Adrenal gland (tissue), 12 donors: Measurements from ENCODE around the gene ITPR3. TPM values are rescaled to one million over a fixed set of nuclear protein-coding genes. Genes with fewer than 3 reads are reported as not detected.

Experiments used
- DNase-seq, 7 donors: peaks; one replicate each; pipeline ENCODE4 v3.0.0-alpha.2; 2019 to 2020
- H3K27ac ChIP-seq, 5 donors: fragments of 200-600 bp; sonication (generic) in 4 of 5; 1 replicate in 3 of 5; 2 replicates in 2 of 5; pipeline versions ENCODE4 v1.5.1 to v1.8.0; 2016 to 2020; ENCODE audit warnings: mild to moderate bottlenecking in 1 of 5
- H3K27me3 ChIP-seq: fragments of 200-600 bp; 2 replicates; pipeline ENCODE4 v1.8.0; 2021
- H3K36me3 ChIP-seq, 2 donors: fragments of 200-600 bp; replicated peaks in 1 of 2; 1 replicate in 1 of 2; 2 replicates in 1 of 2; pipeline versions ENCODE4 v1.5.1 to v1.8.0; 2018 to 2022
- H3K4me1 ChIP-seq, 2 donors: fragments of 200-600 bp; replicated peaks in 1 of 2; 1 replicate in 1 of 2; 2 replicates in 1 of 2; pipeline versions ENCODE4 v1.5.1 to v1.8.0; 2018 to 2021
- H3K4me3 ChIP-seq, 4 donors: fragments of 200-600 bp; sonication (generic) in 3 of 4; one replicate each; pipeline ENCODE4 v1.5.1; 2016 to 2018
- H3K9me3 ChIP-seq, 3 donors: fragments of 200-600 bp; sonication (generic) in 1 of 3; replicated peaks in 1 of 3; 1 replicate in 2 of 3; 2 replicates in 1 of 3; pipeline versions ENCODE4 v1.5.1 to v1.8.0; 2016 to 2021
- CTCF ChIP-seq, 6 experiments: fragments of 450-650 bp in 4 of 6; fragments of 200-600 bp in 2 of 6; sonication (generic) in 1 of 6; IDR thresholded peaks; 1 replicate in 5 of 6; 2 replicates in 1 of 6; pipeline versions ENCODE4 v1.5.1 to v1.8.0; 2016 to 2021; ENCODE audit warnings: antibody characterized with exemption in 6 of 6, mild to moderate bottlenecking in 2 of 6, moderate library complexity in 1 of 6
- POLR2A ChIP-seq, 2 donors: fragments of 450-650 bp; IDR thresholded peaks; one replicate each; pipeline ENCODE4 v1.6.1; 2017; ENCODE audit warnings: antibody characterized with exemption in 2 of 2, mild to moderate bottlenecking in 2 of 2, moderate library complexity in 1 of 2
- WGBS, 4 donors: extraction: QIAGEN DNeasy Blood & Tissue Kit in 2 of 4; methylation state at CpG; one replicate each; pipeline versions ENCODE4 v1.1.5 to v1.1.7; 2013 to 2017; 5-methylcytosine and 5-hydroxymethylcytosine counted together
- intact Hi-C, 2 donors: fragments of 100-400 bp; cut with DNase I; formaldehyde crosslinking; loops; one replicate each; pipeline versions ENCODE4 v1.14.1 to v1.15.0; 2022 to 2023
- polyA plus RNA-seq, 3 donors: library from polyadenylated mRNA; stranded (reverse); fragments of 200-250 nt in 2 of 3; fragments of 350-450 nt in 1 of 3; fragmentation: Illumina TruSeq in 1 of 3; extraction: RNeasy Lipid Tissue Mini Kit (QIAGEN cat#74804) in 1 of 3; gene quantifications; one replicate each; pipeline ENCODE4 v1.2.3, GENCODE V29; 2013 to 2014
- total RNA-seq, 9 donors: library from RNA; depleted of rRNA in 4 of 9; stranded (reverse); fragments of >200 nt in 4 of 9; fragments of 120-200 nt in 1 of 9; fragmentation: NEBNext Ultra II Directional in 1 of 9; extraction: Animal tissue kit (Norgen Biotek cat#: 25700) in 1 of 9; gene quantifications; one replicate each; pipeline versions ENCODE4 v1.1.0 to v1.2.4, GENCODE V29; 2013 to 2023
- donor health status: healthy with polysubstance abuse.
- donor health status: Bipolar disorder and iron deficiency.
- donor health status: DM: yes; HTN: yes; CAD: no.
- donor health status: DM: no; HTN: no; CAD: no.
- donor health status: DM: no; HTN: no; CAD: no.
- donor health status: DM: yes; HTN: yes; CAD: no.

ITPR3 gene
- total and polyA plus RNA-seq, 12 donors, result 1.3 to 38.1 (median 23.9) TPM

- TF ChIP-seq CTCF (IDR thresholded peaks at IDR 0.05), result no peak
- 72 to 88% (median 83%) methylated on average over 2 to 5 of the region's 5 CpGs for WGBS, 4 donors
- DNase-seq, result no peak
These were observed 119.7 kb downstream of the ITPR3 start for GRCh38 chr6:33740794-33741193.

GRCh38 chr6:33742092-33742491 lies 121.0 kb downstream of the ITPR3 start:
- 30 to 62% (median 52%) methylated on average over 4 to 9 of the region's 9 CpGs for WGBS, 4 donors
- TF ChIP-seq POLR2A (IDR thresholded peaks at IDR 0.05) (no peak), CTCF (IDR thresholded peaks at IDR 0.05) (no peak)
- DNase-seq, result no peak
- H3K4me1 ChIP-seq, result peaks cover 0 to 9% of the 10 kb centered on the region in 2 donors
- peaks cover 20% of the 10 kb centered on the region for H3K27me3 ChIP-seq
- H3K4me3 ChIP-seq, result no peak overlapping the region
- intact Hi-C loops, result no loop called here
- H3K9me3 ChIP-seq, result no peaks in the 10 kb centered on the region
- no peaks in the 10 kb centered on the region for H3K36me3 ChIP-seq
- H3K27ac ChIP-seq, result no peak overlapping the region

More at GRCh38 chr6:33740794-33741193, 119.7 kb downstream of the ITPR3 start:
- no peak overlapping the region for H3K4me3 ChIP-seq
- peaks cover 20% of the 10 kb centered on the region for H3K27me3 ChIP-seq
- H3K27ac ChIP-seq, result no peak overlapping the region
- H3K9me3 ChIP-seq, result no peaks in the 10 kb centered on the region
- H3K4me1 ChIP-seq, result peaks cover 0 to 10% of the 10 kb centered on the region in 2 donors
- intact Hi-C loops, result no loop called here
- H3K36me3 ChIP-seq, result no peaks in the 10 kb centered on the region

GRCh38 chr6:33742837-33743236 lies 121.7 kb downstream of the ITPR3 start:
- 47 to 54% (median 52%) methylated on average over 7 of the region's 7 CpGs for WGBS, 4 donors
- no peaks in the 10 kb centered on the region for H3K9me3 ChIP-seq
- peaks cover 20% of the 10 kb centered on the region for H3K27me3 ChIP-seq
- TF ChIP-seq CTCF (IDR thresholded peaks at IDR 0.05) (no peak), POLR2A (IDR thresholded peaks at IDR 0.05) (no peak)
- no peaks in the 10 kb centered on the region for H3K36me3 ChIP-seq
- peaks cover 0 to 4% of the 10 kb centered on the region in 2 donors for H3K4me1 ChIP-seq
- no peak overlapping the region for H3K27ac ChIP-seq
- intact Hi-C loops, result no loop called here
- no peak for DNase-seq
- no peak overlapping the region for H3K4me3 ChIP-seq

GRCh38 chr6:33744001-33744848 lies 123.1 kb downstream of the ITPR3 start:
- no peak overlapping the region for H3K4me3 ChIP-seq
- intact Hi-C loops, result no loop called here
- DNase-seq, result peak; percentile 60 to 86 (median 72)
- H3K36me3 ChIP-seq, result no peaks in the 10 kb centered on the region
- peaks cover 20% of the 10 kb centered on the region for H3K27me3 ChIP-seq
- H3K4me1 ChIP-seq, result peaks cover 0 to 4% of the 10 kb centered on the region in 2 donors
- H3K9me3 ChIP-seq, result no peaks in the 10 kb centered on the region
- 17 to 25% (median 24%) methylated on average over 11 of the region's 11 CpGs for WGBS, 4 donors
- peak overlapping the region in 1 of 5 donors; percentile 72 for H3K27ac ChIP-seq
- TF ChIP-seq CTCF (IDR thresholded peaks at IDR 0.05), result peak; percentile 72 to 86 (median 82)
- no peak for TF ChIP-seq POLR2A (IDR thresholded peaks at IDR 0.05)
